LNCAP (cell line): ENCODE data around the gene AFF4.

ENCODE experiments used
- TF ChIP-seq, protein P1 (sequence below): fragments of 450-650 bp; IDR thresholded peaks from 2 replicates; pipeline ENCODE4 v1.5.1; 2017; ENCODE audit warnings: mild to moderate bottlenecking

AFF4 gene

DNA sequence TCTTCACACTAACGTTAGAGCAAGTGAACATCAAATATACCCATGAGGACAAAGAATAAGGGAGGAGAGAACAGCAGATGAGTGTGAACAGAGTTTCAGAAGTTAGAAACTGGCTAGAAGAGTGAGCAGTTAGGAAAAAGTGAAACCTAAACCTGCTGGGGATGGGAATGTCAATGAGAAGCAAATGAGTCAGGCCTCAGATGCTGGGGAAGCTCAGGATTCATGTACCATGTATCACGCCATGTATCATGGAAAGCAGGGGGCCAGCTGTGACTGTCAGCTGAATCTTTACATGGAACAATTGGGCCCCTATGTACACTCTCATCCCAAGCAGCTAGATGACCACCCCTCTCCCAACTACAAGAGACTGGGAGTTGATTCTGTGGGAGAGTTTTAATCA, 113.4 kb downstream of the AFF4 start:
- TF ChIP-seq, protein P1, sequence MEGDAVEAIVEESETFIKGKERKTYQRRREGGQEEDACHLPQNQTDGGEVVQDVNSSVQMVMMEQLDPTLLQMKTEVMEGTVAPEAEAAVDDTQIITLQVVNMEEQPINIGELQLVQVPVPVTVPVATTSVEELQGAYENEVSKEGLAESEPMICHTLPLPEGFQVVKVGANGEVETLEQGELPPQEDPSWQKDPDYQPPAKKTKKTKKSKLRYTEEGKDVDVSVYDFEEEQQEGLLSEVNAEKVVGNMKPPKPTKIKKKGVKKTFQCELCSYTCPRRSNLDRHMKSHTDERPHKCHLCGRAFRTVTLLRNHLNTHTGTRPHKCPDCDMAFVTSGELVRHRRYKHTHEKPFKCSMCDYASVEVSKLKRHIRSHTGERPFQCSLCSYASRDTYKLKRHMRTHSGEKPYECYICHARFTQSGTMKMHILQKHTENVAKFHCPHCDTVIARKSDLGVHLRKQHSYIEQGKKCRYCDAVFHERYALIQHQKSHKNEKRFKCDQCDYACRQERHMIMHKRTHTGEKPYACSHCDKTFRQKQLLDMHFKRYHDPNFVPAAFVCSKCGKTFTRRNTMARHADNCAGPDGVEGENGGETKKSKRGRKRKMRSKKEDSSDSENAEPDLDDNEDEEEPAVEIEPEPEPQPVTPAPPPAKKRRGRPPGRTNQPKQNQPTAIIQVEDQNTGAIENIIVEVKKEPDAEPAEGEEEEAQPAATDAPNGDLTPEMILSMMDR = no peak

DNA sequence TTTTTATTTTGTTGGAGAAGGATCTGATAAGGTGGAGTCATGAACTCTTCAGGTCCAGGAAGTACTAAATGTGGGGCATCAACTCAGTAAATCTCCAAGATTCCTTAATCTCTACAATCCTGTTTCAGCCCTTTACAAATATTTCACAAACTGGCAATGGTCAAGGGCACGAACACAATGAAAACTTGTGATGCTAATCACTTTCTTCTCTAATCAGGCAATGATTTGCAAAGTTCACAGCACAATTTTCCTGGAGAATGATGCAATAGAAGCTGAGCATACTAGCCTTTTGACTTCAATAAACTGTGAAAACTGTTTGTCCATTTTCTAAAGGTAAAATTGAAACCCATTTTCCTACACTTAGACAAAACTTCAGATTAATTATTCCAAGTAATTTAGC, 114.1 kb downstream of the AFF4 start:
- TF ChIP-seq, protein P1 = no peak

DNA sequence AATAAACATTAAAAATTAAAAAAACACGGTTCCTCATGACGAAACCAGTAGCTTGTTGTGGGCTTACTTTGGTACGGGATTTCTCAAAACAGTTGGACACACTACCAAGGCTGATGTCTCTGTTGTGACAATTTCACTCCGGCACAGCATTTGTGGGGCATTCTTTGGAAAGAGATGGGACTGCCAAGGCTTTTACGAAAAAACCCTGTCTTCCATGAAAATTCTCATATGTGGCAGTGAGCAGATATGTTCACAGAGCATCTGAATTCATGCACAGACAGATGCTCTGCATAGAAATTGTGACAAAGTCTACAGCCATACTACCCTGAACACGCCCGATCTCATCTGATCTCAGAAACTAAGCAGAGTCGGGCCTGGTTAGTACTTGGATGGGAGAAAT, 115.2 kb downstream of the AFF4 start:
- TF ChIP-seq, protein P1 = no peak

DNA sequence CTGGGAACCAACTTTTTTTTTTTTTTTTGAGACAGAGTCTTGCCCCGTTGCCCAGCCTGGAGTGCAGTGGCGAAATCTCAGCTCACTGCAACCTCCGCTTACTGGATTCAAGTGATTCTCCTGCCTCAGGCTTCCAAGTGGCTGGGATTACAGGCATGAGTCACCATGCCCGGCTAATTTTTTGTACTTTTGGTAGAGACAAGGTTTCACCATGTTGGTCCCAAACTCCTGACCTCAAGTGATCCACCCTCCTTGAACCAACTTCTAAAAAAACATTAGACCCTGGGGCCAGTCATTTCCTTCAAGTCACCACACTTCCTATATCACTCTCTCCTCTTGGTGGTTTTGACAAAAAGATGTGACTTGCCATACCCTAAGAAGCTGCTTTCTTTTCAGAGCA, 122.1 kb downstream of the AFF4 start:
- TF ChIP-seq, protein P1 = no peak

DNA sequence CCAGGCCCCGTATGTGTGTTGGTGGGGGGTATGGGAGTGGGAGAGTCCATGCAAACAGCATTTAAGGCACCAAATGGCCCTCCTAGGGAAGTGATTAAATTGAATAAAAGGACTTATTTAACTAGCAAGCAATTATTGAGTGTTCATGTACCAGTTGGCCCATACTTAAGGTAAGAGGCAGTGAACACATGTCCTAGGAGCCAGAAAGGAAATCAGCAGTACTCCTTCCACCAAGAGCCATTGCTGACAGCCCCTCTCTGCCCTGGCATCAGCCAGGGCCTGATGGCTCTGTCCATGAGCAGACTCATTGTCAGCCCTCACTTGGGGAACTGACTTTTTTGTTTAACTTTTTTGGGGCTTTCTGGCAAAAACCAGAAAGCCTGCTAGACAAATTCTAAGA, 122.5 kb downstream of the AFF4 start:
- TF ChIP-seq, protein P1 = no peak

DNA sequence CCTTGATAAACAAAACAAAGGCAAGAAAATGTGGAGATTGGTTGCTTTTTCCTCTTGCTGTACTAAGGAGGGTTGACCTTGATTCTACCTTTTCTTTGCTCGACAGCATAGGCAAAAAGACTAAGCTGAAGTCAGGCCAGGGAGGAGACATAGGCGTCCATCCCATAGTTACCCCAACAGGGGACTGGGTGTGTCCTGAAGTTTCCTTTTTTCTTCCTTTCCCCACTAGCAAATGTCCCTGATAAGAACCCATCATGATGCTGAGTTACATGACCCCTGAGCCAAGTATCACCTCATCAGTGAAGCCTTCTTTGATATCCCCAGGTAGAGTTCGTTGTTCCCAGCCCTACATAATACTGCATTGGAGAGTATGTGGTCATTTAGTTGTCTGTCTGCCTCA, 123.1 kb downstream of the AFF4 start:
- TF ChIP-seq, protein P1 = no peak

DNA sequence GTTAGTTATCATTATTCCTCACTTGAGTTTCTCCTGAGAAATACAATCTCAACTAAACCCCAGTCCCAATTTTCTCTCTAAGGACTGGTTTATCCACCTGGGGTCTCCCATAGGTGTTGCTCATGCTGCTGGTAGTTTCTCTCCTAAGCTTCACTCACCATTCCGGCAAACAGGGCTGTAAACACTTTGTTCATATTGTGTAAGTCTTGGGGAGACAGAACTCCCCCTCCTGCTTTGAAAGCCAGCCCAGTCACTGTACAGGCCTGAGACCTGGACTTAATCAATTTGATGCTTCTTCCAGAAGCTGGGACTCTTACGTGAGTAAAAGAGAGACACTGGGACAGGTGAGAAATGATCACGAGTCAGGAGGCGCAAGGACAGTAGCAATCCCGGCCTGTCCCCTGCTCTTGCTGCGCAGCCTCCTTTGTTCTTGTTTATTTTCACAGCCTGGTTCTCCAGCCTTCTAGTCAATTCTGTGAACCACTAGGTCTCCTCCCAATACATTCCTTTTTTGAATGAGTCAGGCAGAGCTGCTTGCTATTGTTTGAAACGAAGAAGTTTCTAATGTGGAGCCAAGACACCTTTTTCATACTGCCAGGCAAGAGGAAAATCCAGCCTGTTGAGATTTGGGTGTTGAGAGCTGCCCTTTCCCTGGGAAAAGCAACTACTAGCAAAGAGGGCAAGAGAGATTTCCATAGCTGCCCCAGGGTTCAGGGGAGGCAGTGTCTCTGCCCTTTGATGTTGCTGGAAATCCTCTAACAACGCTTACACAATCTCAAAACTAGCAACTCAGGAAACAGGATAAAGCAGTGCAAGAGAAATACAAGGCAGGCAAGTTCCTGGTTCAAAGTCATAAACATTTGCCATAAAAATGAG, 123.8 kb downstream of the AFF4 start:
- TF ChIP-seq, protein P1 = no peak
